NB4 (cell line): ENCODE measurements around the gene UVRAG.

Experiments
- CTCF ChIP-seq: IDR thresholded peaks from one replicate; pipeline ENCODE4 v1.5.1; 2012; ENCODE audit warnings: low read depth, low read length
- MAX ChIP-seq: IDR thresholded peaks from 2 replicates; pipeline ENCODE4 v1.6.1; 2011; ENCODE audit warnings: low read depth, low read length
- POLR2A ChIP-seq: IDR thresholded peaks from 2 replicates; pipeline ENCODE4 v1.6.1; 2011; ENCODE audit warnings: mild to moderate bottlenecking; ENCODE audit not compliant: insufficient read length; ENCODE audit errors: extremely low read depth

GRCh38 chr11:75939992-75940391 lies 125.0 kb downstream of the UVRAG start:
- TF ChIP-seq POLR2A = no peak
- no peak for TF ChIP-seq MAX
- no peak for TF ChIP-seq CTCF
